Gastroesophageal sphincter (tissue), 4 donors: ENCODE data around the gene VEGFC. TPM values are rescaled to one million over a fixed set of nuclear protein-coding genes. Genes with fewer than 3 reads are reported as not detected.
A peak's percentile ranks its signal among the peaks of the same experiment; 100 is the strongest.

ENCODE experiments used
- ATAC-seq: fragments of 150-250 bp; one replicate; pipeline ENCODE4 v1.9.1; 2016; ENCODE audit warnings: mild to moderate bottlenecking, moderate library complexity
- H3K27ac ChIP-seq, 4 donors: fragments of 200-600 bp; sonication (generic) in 3 of 4; 1 replicate in 3 of 4; 2 replicates in 1 of 4; pipeline ENCODE4 v1.5.1; 2016 to 2019
- H3K27me3 ChIP-seq: fragments of 200-600 bp; sonication (generic); one replicate; pipeline ENCODE4 v1.5.1; 2019
- H3K36me3 ChIP-seq, 2 donors: fragments of 200-600 bp; sonication (generic); one replicate each; pipeline ENCODE4 v1.5.1; 2019; ENCODE audit warnings: control low read depth in 1 of 2
- H3K4me1 ChIP-seq, 3 donors: fragments of 200-600 bp; sonication (generic); 1 replicate in 2 of 3; 2 replicates in 1 of 3; pipeline ENCODE4 v1.5.1; 2016 to 2019; ENCODE audit warnings: control low read depth in 2 of 3
- H3K4me3 ChIP-seq, 2 donors: fragments of 200-600 bp; sonication (generic); one replicate each; pipeline ENCODE4 v1.5.1; 2019; ENCODE audit warnings: mild to moderate bottlenecking in 1 of 2, moderate library complexity in 1 of 2
- H3K9me3 ChIP-seq, 3 donors: fragments of 200-600 bp; sonication (generic); one replicate each; pipeline ENCODE4 v1.5.1; 2017 to 2019; ENCODE audit warnings: control low read depth in 2 of 3
- CTCF ChIP-seq, 4 experiments: fragments of 200-600 bp in 2 of 4; fragments of 450-650 bp in 2 of 4; sonication (generic) in 1 of 4; IDR thresholded peaks; one replicate each; pipeline ENCODE4 v1.5.1; 2017 to 2019; ENCODE audit warnings: antibody characterized with exemption in 4 of 4, mild to moderate bottlenecking in 2 of 4, moderate library complexity in 2 of 4
- EP300 ChIP-seq: sonication (generic); formaldehyde crosslinking; IDR thresholded peaks from one replicate; pipeline ENCODE4 v1.6.1; 2017; ENCODE audit warnings: antibody characterized with exemption, mild to moderate bottlenecking
- POLR2A ChIP-seq, 2 donors: fragments of 450-650 bp; IDR thresholded peaks; one replicate each; pipeline ENCODE4 v1.6.1; 2017; ENCODE audit warnings: antibody characterized with exemption in 2 of 2, mild to moderate bottlenecking in 2 of 2, moderate library complexity in 1 of 2
- POLR2AphosphoS5 ChIP-seq: sonication (generic); formaldehyde crosslinking; IDR thresholded peaks from one replicate; pipeline ENCODE4 v1.6.1; 2017; ENCODE audit warnings: antibody characterized with exemption
- WGBS, 2 donors: methylation state at CpG; one replicate each; pipeline ENCODE4 v1.1.5; 2018; ENCODE audit warnings: low coverage in 1 of 2; 5-methylcytosine and 5-hydroxymethylcytosine counted together
- total RNA-seq, 4 donors: library from RNA; depleted of rRNA; stranded (reverse); fragments of >200 nt; gene quantifications; one replicate each; pipeline ENCODE4 v1.1.0, GENCODE V29; 2016

VEGFC gene
- total RNA-seq, 4 donors from 2014 or later: 3.0 to 8.3 (median 8.1) TPM

- no peak overlapping the region for H3K27ac ChIP-seq
- ATAC-seq: no peak
- 46% methylated on average over 4 of the region's 4 CpGs for WGBS, 2 donors
- no peak for TF ChIP-seq EP300
- no peak for TF ChIP-seq CTCF (IDR thresholded peaks at IDR 0.05)
- no peak for TF ChIP-seq POLR2AphosphoS5
- no peak for TF ChIP-seq POLR2A (IDR thresholded peaks at IDR 0.05)
- H3K36me3 ChIP-seq: no peaks in the 10 kb centered on the region
- H3K4me3 ChIP-seq: no peak overlapping the region
- H3K27me3 ChIP-seq: no peaks in the 10 kb centered on the region
- no peaks in the 10 kb centered on the region for H3K9me3 ChIP-seq
- H3K4me1 ChIP-seq: no peaks in the 10 kb centered on the region
Measured at GRCh38 chr4:176741253-176741652, 51.5 kb downstream of the VEGFC start.

GRCh38 chr4:176735300-176735699, 57.4 kb downstream of the VEGFC start:
- no peaks in the 10 kb centered on the region for H3K9me3 ChIP-seq

GRCh38 chr4:176734461-176734860, 58.3 kb downstream of the VEGFC start:
- H3K4me3 ChIP-seq: no peak overlapping the region
- no peak for TF ChIP-seq EP300
- TF ChIP-seq POLR2AphosphoS5: no peak
- no peak for TF ChIP-seq CTCF (IDR thresholded peaks at IDR 0.05)
- TF ChIP-seq POLR2A (IDR thresholded peaks at IDR 0.05): no peak
- H3K27me3 ChIP-seq: no peaks in the 10 kb centered on the region
- WGBS, 2 donors: 37 to 47% methylated on average over 4 of the region's 4 CpGs
- no peak overlapping the region for H3K27ac ChIP-seq
- ATAC-seq: no peak
- H3K4me1 ChIP-seq: peaks cover 0 to 20% (median 0%) of the 10 kb centered on the region in 3 donors
- no peaks in the 10 kb centered on the region for H3K36me3 ChIP-seq
- H3K9me3 ChIP-seq: no peaks in the 10 kb centered on the region

More at GRCh38 chr4:176735300-176735699, 57.4 kb downstream of the VEGFC start:
- peaks cover 0 to 13% (median 0%) of the 10 kb centered on the region in 3 donors for H3K4me1 ChIP-seq
- H3K27me3 ChIP-seq: no peaks in the 10 kb centered on the region
- no peak for TF ChIP-seq POLR2A (IDR thresholded peaks at IDR 0.05)
- TF ChIP-seq EP300: no peak
- no peak for TF ChIP-seq POLR2AphosphoS5
- no peak for TF ChIP-seq CTCF (IDR thresholded peaks at IDR 0.05)
- no peak overlapping the region for H3K4me3 ChIP-seq
- H3K27ac ChIP-seq: no peak overlapping the region
- no peak for ATAC-seq
- no peaks in the 10 kb centered on the region for H3K36me3 ChIP-seq
- WGBS, 2 donors: 19 to 25% methylated on average over 2 of the region's 2 CpGs

- TF ChIP-seq EP300: no peak
- TF ChIP-seq POLR2AphosphoS5: peak; percentile 12
- TF ChIP-seq POLR2A (IDR thresholded peaks at IDR 0.05): no peak
- TF ChIP-seq CTCF (IDR thresholded peaks at IDR 0.05): no peak
- no peak overlapping the region for H3K4me3 ChIP-seq
- H3K27me3 ChIP-seq: no peaks in the 10 kb centered on the region
- no peak overlapping the region for H3K27ac ChIP-seq
- WGBS, 2 donors: 38 to 52% methylated on average over 3 of the region's 3 CpGs
- H3K4me1 ChIP-seq: peaks cover 0 to 57% (median 9%) of the 10 kb centered on the region in 3 donors
- no peaks in the 10 kb centered on the region for H3K9me3 ChIP-seq
- no peaks in the 10 kb centered on the region for H3K36me3 ChIP-seq
- ATAC-seq: no peak
Measured at GRCh38 chr4:176729489-176729888, 63.2 kb downstream of the VEGFC start.

GRCh38 chr4:176726803-176727202, 65.9 kb downstream of the VEGFC start:
- no peaks in the 10 kb centered on the region for H3K36me3 ChIP-seq
- H3K4me3 ChIP-seq: no peak overlapping the region
- H3K27ac ChIP-seq: peak overlapping the region; percentile 29 to 72 (median 54)
- no peaks in the 10 kb centered on the region for H3K27me3 ChIP-seq
- TF ChIP-seq POLR2AphosphoS5 (no peak), CTCF (IDR thresholded peaks at IDR 0.05) (no peak), POLR2A (IDR thresholded peaks at IDR 0.05) (no peak), EP300 (no peak)
- ATAC-seq: peak; percentile 68
- H3K4me1 ChIP-seq: peaks cover 0 to 63% (median 9%) of the 10 kb centered on the region in 3 donors
- no peaks in the 10 kb centered on the region for H3K9me3 ChIP-seq
- 28 to 30% methylated on average over 6 to 8 of the region's 8 CpGs for WGBS, 2 donors
